Breast epithelium (tissue), 4 donors: Measurements from ENCODE around the gene TTI1. TPM values are rescaled to one million over a fixed set of nuclear protein-coding genes. Genes with fewer than 3 reads are reported as not detected.

Experiments
- DNase-seq, 2 donors: peaks; one replicate each; pipeline ENCODE4 v3.0.0-alpha.2; 2019; ENCODE audit warnings: low spot score in 2 of 2
- H3K27ac ChIP-seq, 2 donors: fragments of 200-600 bp; sonication (generic) in 1 of 2; one replicate each; pipeline ENCODE4 v1.5.1; 2016 to 2019; ENCODE audit warnings: mild to moderate bottlenecking in 1 of 2
- H3K27me3 ChIP-seq, 2 donors: fragments of 200-600 bp; sonication (generic) in 1 of 2; one replicate each; pipeline versions ENCODE4 v1.5.1 to v1.6.0; 2017 to 2019; ENCODE audit warnings: control low read depth in 1 of 2, mild to moderate bottlenecking in 1 of 2
- H3K36me3 ChIP-seq: fragments of 200-600 bp; one replicate; pipeline ENCODE4 v1.5.1; 2019
- H3K4me1 ChIP-seq, 2 donors: fragments of 200-600 bp; sonication (generic); one replicate each; pipeline ENCODE4 v1.5.1; 2016 to 2019; ENCODE audit warnings: control low read depth in 1 of 2
- H3K4me3 ChIP-seq, 3 donors: fragments of 200-600 bp; sonication (generic); 1 replicate in 2 of 3; 2 replicates in 1 of 3; pipeline ENCODE4 v1.5.1; 2016 to 2019; ENCODE audit warnings: mild to moderate bottlenecking in 3 of 3, moderate library complexity in 2 of 3
- H3K9me3 ChIP-seq, 2 donors: fragments of 200-600 bp; sonication (generic) in 1 of 2; one replicate each; pipeline ENCODE4 v1.5.1; 2016 to 2019; ENCODE audit warnings: control low read depth in 1 of 2
- POLR2A ChIP-seq: fragments of 450-650 bp; IDR thresholded peaks from one replicate; pipeline ENCODE4 v1.6.1; 2016; ENCODE audit warnings: antibody characterized with exemption, mild to moderate bottlenecking, moderate library complexity
- POLR2AphosphoS5 ChIP-seq, 3 donors: sonication (generic); formaldehyde crosslinking; IDR thresholded peaks; one replicate each; pipeline ENCODE4 v1.6.1; 2017; ENCODE audit warnings: antibody characterized with exemption in 3 of 3
- intact Hi-C: fragments of 100-400 bp; cut with DNase I; formaldehyde crosslinking; loops from one replicate; pipeline ENCODE4 v1.15.1; 2023; ENCODE audit warnings: low total_unique reads
- total RNA-seq, 3 donors: library from RNA; depleted of rRNA; stranded (reverse); fragments of >200 nt; gene quantifications; one replicate each; pipeline ENCODE4 v1.1.0, GENCODE V29; 2016
- TF ChIP-seq, protein P1 (sequence below), 3 donors: fragments of 450-650 bp; IDR thresholded peaks; one replicate each; pipeline ENCODE4 v1.5.1; 2016 to 2017; ENCODE audit warnings: antibody characterized with exemption in 3 of 3, mild to moderate bottlenecking in 3 of 3, moderate library complexity in 3 of 3

The TTI1 gene
- total RNA-seq, 3 donors from 2014 or later = 10.2 to 20.2 (median 16.7) TPM

GRCh38 chr20:38061109-38061508, 27.9 kb upstream of the TTI1 start:
- H3K4me1 ChIP-seq = no peaks in the 10 kb centered on the region
- H3K27ac ChIP-seq = no peak overlapping the region
- no peaks in the 10 kb centered on the region for H3K27me3 ChIP-seq
- H3K9me3 ChIP-seq = no peaks in the 10 kb centered on the region
- DNase-seq = no peak
- no peak for TF ChIP-seq POLR2A
- TF ChIP-seq, protein P1, sequence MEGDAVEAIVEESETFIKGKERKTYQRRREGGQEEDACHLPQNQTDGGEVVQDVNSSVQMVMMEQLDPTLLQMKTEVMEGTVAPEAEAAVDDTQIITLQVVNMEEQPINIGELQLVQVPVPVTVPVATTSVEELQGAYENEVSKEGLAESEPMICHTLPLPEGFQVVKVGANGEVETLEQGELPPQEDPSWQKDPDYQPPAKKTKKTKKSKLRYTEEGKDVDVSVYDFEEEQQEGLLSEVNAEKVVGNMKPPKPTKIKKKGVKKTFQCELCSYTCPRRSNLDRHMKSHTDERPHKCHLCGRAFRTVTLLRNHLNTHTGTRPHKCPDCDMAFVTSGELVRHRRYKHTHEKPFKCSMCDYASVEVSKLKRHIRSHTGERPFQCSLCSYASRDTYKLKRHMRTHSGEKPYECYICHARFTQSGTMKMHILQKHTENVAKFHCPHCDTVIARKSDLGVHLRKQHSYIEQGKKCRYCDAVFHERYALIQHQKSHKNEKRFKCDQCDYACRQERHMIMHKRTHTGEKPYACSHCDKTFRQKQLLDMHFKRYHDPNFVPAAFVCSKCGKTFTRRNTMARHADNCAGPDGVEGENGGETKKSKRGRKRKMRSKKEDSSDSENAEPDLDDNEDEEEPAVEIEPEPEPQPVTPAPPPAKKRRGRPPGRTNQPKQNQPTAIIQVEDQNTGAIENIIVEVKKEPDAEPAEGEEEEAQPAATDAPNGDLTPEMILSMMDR (IDR thresholded peaks at IDR 0.05) = no peak
- TF ChIP-seq POLR2AphosphoS5 (IDR thresholded peaks at IDR 0.05) = no peak
- no peak overlapping the region for H3K4me3 ChIP-seq
- intact Hi-C loops = no loop called here
- H3K36me3 ChIP-seq = no peaks in the 10 kb centered on the region

DNA sequence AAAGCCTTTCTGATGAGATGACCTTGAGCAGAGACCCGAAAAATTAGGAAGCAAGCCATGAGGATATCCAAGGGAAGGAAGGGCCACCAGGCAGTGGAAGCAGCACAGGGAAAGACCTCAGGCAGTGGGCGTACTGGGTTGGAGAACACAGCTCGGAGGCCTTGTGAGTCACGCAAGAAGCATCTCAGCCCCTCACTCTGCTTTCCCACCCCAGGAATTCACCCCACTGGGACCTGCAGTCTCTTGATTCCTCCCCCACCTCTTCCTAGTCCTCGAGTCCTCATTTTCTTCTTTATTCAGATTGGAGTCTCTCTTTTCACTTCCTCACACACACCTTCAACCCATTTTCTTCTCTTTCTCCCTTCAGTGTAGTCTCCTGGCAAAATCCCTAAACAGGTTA, 27.3 kb upstream of the TTI1 start:
- intact Hi-C loops = no loop called here
- Histone ChIP-seq H3K36me3 (no peaks in the 10 kb centered on the region), H3K9me3 (no peaks in the 10 kb centered on the region), H3K27me3 (no peaks in the 10 kb centered on the region), H3K27ac (no peak overlapping the region), H3K4me3 (no peak overlapping the region), H3K4me1 (no peaks in the 10 kb centered on the region)
- DNase-seq = no peak
- TF ChIP-seq POLR2AphosphoS5 (IDR thresholded peaks at IDR 0.05) (no peak), POLR2A (no peak)
- TF ChIP-seq, protein P1 (IDR thresholded peaks at IDR 0.05) = no peak

- no peaks in the 10 kb centered on the region for H3K4me1 ChIP-seq
- intact Hi-C loops = loop anchor here (5.0 kb wide), 1 partner anchor 162 kb away; no protein-coding TSS in a partner anchor
- H3K27me3 ChIP-seq = no peaks in the 10 kb centered on the region
- no peaks in the 10 kb centered on the region for H3K9me3 ChIP-seq
- H3K4me3 ChIP-seq = no peak overlapping the region
- no peak overlapping the region for H3K27ac ChIP-seq
- TF ChIP-seq, protein P1 (IDR thresholded peaks at IDR 0.05) = no peak
- TF ChIP-seq POLR2AphosphoS5 (IDR thresholded peaks at IDR 0.05) (no peak), POLR2A (no peak)
- DNase-seq = no peak
- no peaks in the 10 kb centered on the region for H3K36me3 ChIP-seq
Observed at GRCh38 chr20:38059832-38060231, 26.6 kb upstream of the TTI1 start.

DNA sequence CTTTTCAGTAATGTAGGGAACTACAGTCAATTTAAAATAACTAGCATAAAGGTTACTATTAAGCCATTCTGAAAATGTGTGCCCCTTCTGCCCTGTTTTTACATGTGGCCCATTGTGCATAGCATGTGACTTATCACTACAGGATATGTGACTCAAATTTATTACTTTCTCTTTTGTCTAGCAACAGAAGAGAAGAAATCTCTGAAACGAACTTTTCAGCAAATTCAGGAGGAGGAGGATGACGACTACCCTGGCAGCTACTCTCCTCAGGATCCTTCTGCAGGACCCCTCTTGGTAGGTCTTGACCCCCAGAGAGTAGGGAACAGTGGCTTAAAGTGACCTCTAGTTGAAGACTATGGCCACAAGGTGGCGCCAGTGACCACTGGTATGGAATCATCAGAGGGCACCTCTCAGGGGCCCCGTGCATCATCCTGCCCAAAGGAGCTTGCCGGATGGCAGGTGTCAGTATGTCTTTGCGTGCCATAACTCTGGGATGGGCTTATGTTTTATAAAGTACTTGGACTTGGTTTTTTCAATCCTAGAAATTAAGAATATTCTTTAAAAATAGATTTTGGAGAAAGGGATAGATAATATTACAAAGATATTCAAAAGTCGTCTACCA, 24.2 kb upstream of the TTI1 start:
- Histone ChIP-seq H3K9me3 (no peaks in the 10 kb centered on the region), H3K27ac (no peak overlapping the region), H3K27me3 (no peaks in the 10 kb centered on the region), H3K4me1 (no peaks in the 10 kb centered on the region), H3K4me3 (no peak overlapping the region), H3K36me3 (no peaks in the 10 kb centered on the region)
- DNase-seq = peak; percentile 62 to 78
- TF ChIP-seq, protein P1 (IDR thresholded peaks at IDR 0.05) = peak; percentile 49 to 85 (median 82)
- TF ChIP-seq POLR2A (no peak), POLR2AphosphoS5 (IDR thresholded peaks at IDR 0.05) (peak in 1 of 3 donors; percentile 31)
- intact Hi-C loops = loop anchor here (5.0 kb wide), 1 partner anchor 165 kb away; no protein-coding TSS in a partner anchor

DNA sequence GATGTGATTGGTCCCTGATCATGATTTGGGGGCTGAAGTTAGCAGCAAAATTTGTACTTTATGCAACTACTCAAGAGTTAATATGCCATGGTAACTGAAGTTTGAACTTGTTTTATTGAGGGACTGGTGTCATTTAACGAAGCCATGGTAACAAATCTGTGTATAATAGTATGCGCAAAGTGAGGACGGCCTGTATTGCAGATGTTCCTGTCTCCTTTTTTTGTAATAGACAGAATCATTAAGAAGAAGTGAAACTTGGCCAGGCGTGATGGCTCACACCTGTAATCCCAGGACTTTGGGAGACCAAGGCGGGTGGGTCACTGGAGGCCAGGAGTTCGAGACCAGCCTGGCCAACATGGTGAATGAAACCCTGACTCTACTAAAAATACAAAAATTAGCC, 22.6 kb upstream of the TTI1 start:
- Histone ChIP-seq H3K27me3 (no peaks in the 10 kb centered on the region), H3K27ac (no peak overlapping the region), H3K4me3 (no peak overlapping the region), H3K9me3 (no peaks in the 10 kb centered on the region), H3K4me1 (no peaks in the 10 kb centered on the region), H3K36me3 (no peaks in the 10 kb centered on the region)
- TF ChIP-seq POLR2A (no peak), POLR2AphosphoS5 (IDR thresholded peaks at IDR 0.05) (no peak)
- TF ChIP-seq, protein P1 (IDR thresholded peaks at IDR 0.05) = no peak
- DNase-seq = no peak
- intact Hi-C loops = loop anchor here (5.0 kb wide), 1 partner anchor 166 kb away; no protein-coding TSS in a partner anchor
